ENCODE results near the gene CDC20B. TPM values are rescaled to one million over a fixed set of nuclear protein-coding genes. Genes with fewer than 3 reads are reported as not detected.
A peak's percentile ranks its signal among the peaks of the same experiment; 100 is the strongest.

CDC20B gene
- total and polyA plus RNA-seq, 8 donors = 6.6 to 21.8 (median 16.6) TPM; not detected in 2

DNA sequence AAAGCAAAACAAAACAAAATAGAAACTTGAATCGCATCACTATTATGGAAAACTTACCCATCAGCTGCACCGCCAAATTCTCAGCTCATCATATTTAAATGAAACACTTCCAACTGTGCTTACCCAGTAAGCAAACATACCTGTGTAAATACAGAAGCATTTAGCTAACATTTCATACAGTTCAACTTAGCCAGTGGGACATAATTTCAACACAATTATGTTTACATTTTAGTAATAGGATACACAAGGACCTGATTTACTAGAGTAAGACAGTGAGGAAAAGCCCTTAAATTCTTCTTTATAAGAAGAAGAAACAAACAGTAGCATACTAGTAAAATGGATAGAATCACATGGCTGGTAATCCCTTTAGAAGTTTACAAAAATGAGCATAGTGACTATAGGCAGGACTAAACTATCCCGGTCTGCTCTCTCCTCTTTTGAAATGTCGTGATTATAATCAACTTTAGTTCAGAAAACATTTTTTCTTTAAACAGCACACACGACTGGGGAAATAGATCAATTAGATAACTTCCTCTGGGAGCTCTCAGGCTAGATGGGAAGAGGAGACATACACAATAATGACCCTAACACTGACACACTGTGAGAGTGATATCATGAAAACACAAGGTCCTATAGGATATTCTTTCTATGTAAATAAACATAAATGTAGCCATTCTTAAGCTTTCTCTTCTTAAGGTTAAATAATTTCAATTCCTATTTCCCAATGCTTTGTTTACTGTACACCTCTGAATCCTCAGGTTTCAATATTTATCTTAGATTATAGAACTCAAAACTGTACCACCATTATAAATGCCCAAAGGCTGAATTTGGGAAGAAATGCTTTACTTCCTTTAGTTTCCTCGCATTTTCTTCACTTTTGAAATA lies 15.9 kb upstream of the CDC20B start:
- intact Hi-C loops (cut with DNase I) = no loop called here
- no peak overlapping the region for H3K4me3 ChIP-seq
- H3K27me3 ChIP-seq = peaks cover 68 to 98% of the 10 kb centered on the region in 2 donors
- no peak overlapping the region for H3K27ac ChIP-seq
- no peaks in the 10 kb centered on the region for H3K9me3 ChIP-seq
- no peaks in the 10 kb centered on the region for H3K4me1 ChIP-seq
- ATAC-seq (no peak), DNase-seq (no peak)
- TF ChIP-seq, protein P1, sequence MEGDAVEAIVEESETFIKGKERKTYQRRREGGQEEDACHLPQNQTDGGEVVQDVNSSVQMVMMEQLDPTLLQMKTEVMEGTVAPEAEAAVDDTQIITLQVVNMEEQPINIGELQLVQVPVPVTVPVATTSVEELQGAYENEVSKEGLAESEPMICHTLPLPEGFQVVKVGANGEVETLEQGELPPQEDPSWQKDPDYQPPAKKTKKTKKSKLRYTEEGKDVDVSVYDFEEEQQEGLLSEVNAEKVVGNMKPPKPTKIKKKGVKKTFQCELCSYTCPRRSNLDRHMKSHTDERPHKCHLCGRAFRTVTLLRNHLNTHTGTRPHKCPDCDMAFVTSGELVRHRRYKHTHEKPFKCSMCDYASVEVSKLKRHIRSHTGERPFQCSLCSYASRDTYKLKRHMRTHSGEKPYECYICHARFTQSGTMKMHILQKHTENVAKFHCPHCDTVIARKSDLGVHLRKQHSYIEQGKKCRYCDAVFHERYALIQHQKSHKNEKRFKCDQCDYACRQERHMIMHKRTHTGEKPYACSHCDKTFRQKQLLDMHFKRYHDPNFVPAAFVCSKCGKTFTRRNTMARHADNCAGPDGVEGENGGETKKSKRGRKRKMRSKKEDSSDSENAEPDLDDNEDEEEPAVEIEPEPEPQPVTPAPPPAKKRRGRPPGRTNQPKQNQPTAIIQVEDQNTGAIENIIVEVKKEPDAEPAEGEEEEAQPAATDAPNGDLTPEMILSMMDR (IDR thresholded peaks at IDR 0.05) = no peak
- H3K36me3 ChIP-seq = no peaks in the 10 kb centered on the region

- DNase-seq = no peak
Observed at GRCh38 chr5:55187370-55187769, 14.4 kb upstream of the CDC20B start.

DNA sequence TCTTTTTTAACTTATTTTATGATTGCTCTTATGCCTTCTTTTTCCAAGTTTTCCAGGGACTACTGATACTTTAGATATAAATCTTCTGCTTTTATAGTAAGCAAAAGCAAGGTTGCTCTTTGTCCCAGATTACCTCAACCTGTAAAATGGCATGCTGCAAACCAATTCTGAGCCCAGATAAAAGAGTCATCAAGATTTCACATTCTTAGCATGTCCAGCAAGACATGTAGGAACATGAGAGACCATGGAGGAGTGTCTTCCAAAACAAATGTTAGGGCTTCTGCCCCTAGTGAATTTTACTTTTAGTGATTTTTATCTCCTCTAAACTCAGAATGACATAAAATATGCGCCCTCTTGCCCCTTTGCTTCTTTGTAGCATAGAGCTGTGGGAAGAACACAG lies 7.0 kb upstream of the CDC20B start:
- Histone ChIP-seq H3K36me3 (no peaks in the 10 kb centered on the region), H3K4me1 (peaks cover 3 to 12% of the 10 kb centered on the region in 2 donors), H3K4me3 (no peak overlapping the region), H3K27ac (no peak overlapping the region), H3K9me3 (no peaks in the 10 kb centered on the region), H3K27me3 (peaks cover 83 to 98% of the 10 kb centered on the region in 2 donors)
- no peak for ATAC-seq
- TF ChIP-seq, protein P1 (IDR thresholded peaks at IDR 0.05) = no peak
- DNase-seq = no peak
- intact Hi-C loops (cut with DNase I) = no loop called here

More at GRCh38 chr5:55187370-55187769, 14.4 kb upstream of the CDC20B start:
- no peaks in the 10 kb centered on the region for H3K9me3 ChIP-seq
- intact Hi-C loops (cut with DNase I) = no loop called here
- H3K4me3 ChIP-seq = no peak overlapping the region
- TF ChIP-seq, protein P1 (IDR thresholded peaks at IDR 0.05) = no peak
- H3K4me1 ChIP-seq = no peaks in the 10 kb centered on the region
- H3K27me3 ChIP-seq = peaks cover 68 to 98% of the 10 kb centered on the region in 2 donors
- ATAC-seq = peak; percentile 50
- no peak overlapping the region for H3K27ac ChIP-seq
- H3K36me3 ChIP-seq = no peaks in the 10 kb centered on the region

- intact Hi-C loops (cut with DNase I) = no loop called here
Observed at GRCh38 chr5:55177078-55177477, 4.1 kb upstream of the CDC20B start.

More at GRCh38 chr5:55177078-55177477, 4.1 kb upstream of the CDC20B start:
- Histone ChIP-seq H3K4me3 (no peak overlapping the region), H3K36me3 (no peaks in the 10 kb centered on the region), H3K27me3 (peaks cover 81 to 99% of the 10 kb centered on the region in 2 donors), H3K4me1 (peaks cover 16 to 30% of the 10 kb centered on the region in 2 donors), H3K9me3 (no peaks in the 10 kb centered on the region), H3K27ac (no peak overlapping the region)
- TF ChIP-seq, protein P1 (IDR thresholded peaks at IDR 0.05) = no peak
- no peak for ATAC-seq
- DNase-seq = no peak

All from left lung (tissue), 10 donors.